Aorta (tissue), 5 donors: ENCODE results near the gene CRB2. TPM values are rescaled to one million over a fixed set of nuclear protein-coding genes. Genes with fewer than 3 reads are reported as not detected.

Source experiments
- ATAC-seq: fragments of 200-7000 bp; cut with Tn5 transposase; one replicate; pipeline ENCODE4 v1.9.1; 2022; ENCODE audit warnings: moderate library complexity; ENCODE audit not compliant: low FRiP score
- DNase-seq, 2 donors: peaks; one replicate each; pipeline ENCODE4 v3.0.0-alpha.2; 2020
- H3K27ac ChIP-seq, 2 donors: one replicate each; pipeline ENCODE4 v1.5.1; 2013; ENCODE audit warnings: low read length in 2 of 2, mild to moderate bottlenecking in 2 of 2, moderate library complexity in 2 of 2, control low read depth in 1 of 2, inconsistent platforms in 1 of 2, low read depth in 1 of 2
- H3K27me3 ChIP-seq, 2 donors: one replicate each; pipeline ENCODE4 v1.6.1; 2013; ENCODE audit warnings: control low read depth in 1 of 2, low read length in 1 of 2, mild to moderate bottlenecking in 1 of 2, moderate library complexity in 1 of 2; ENCODE audit not compliant: insufficient read depth in 2 of 2, control insufficient read depth in 1 of 2
- H3K36me3 ChIP-seq, 2 donors: one replicate each; pipeline ENCODE4 v1.6.1; 2013; ENCODE audit warnings: control low read depth in 1 of 2, low read length in 1 of 2, mild to moderate bottlenecking in 1 of 2; ENCODE audit not compliant: insufficient read depth in 2 of 2, control insufficient read depth in 1 of 2
- H3K4me1 ChIP-seq, 2 donors: one replicate each; pipeline ENCODE4 v1.6.1; 2013; ENCODE audit warnings: low read length in 2 of 2, control low read depth in 1 of 2, mild to moderate bottlenecking in 1 of 2, moderate library complexity in 1 of 2; ENCODE audit not compliant: insufficient read depth in 2 of 2, control insufficient read depth in 1 of 2
- H3K4me3 ChIP-seq, 2 donors: one replicate each; pipeline ENCODE4 v1.5.1; 2013; ENCODE audit warnings: low read length in 2 of 2, control low read depth in 1 of 2, mild to moderate bottlenecking in 1 of 2
- H3K9me3 ChIP-seq: one replicate; pipeline ENCODE4 v1.6.1; 2013; ENCODE audit warnings: mild to moderate bottlenecking, low read length; ENCODE audit not compliant: control insufficient read depth
- WGBS, 2 donors: extraction: QIAGEN DNeasy Blood & Tissue Kit; methylation state at CpG; one replicate each; pipeline ENCODE4 v1.1.7; 2013; 5-methylcytosine and 5-hydroxymethylcytosine counted together
- intact Hi-C, 2 donors: fragments of 100-400 bp; cut with DNase I; formaldehyde crosslinking; loops; one replicate each; pipeline versions ENCODE4 v1.14.2 to v1.15.0; 2022
- polyA plus RNA-seq, 2 donors: library from polyadenylated mRNA; stranded (reverse); fragments of 200-250 nt; gene quantifications; one replicate each; pipeline ENCODE4 v1.2.3, GENCODE V29; 2013
- total RNA-seq, 2 donors: library from RNA; stranded (reverse); fragmentation: NEBNext Ultra II Directional; extraction: Animal tissue kit (Norgen Biotek cat#: 25700); gene quantifications; one replicate each; pipeline ENCODE4 v1.2.1, GENCODE V29; 2021
- donor health status: healthy with polysubstance abuse.
- donor health status: Bipolar disorder and iron deficiency.
- donor health status: DM: no; HTN: no; CAD: no.
- donor health status: DM: no; HTN: no; CAD: no.
- donor health status: DM: yes; HTN: yes; CAD: no.

CRB2 gene
- total and polyA plus RNA-seq, 4 donors: 0.03 to 0.15 TPM; not detected in 2

GRCh38 chr9:123365287-123365880 is 9.4 kb downstream of the CRB2 start:
- WGBS, 2 donors: 79 to 84% methylated on average over 12 of the region's 12 CpGs
- Histone ChIP-seq H3K9me3 (no peaks in the 10 kb centered on the region), H3K4me1 (no peaks in the 10 kb centered on the region), H3K36me3 (no peaks in the 10 kb centered on the region), H3K4me3 (no peak overlapping the region), H3K27me3 (no peaks in the 10 kb centered on the region), H3K27ac (no peak overlapping the region)
- intact Hi-C loops: no loop called here
- ATAC-seq (no peak), DNase-seq (no peak)

- no peak overlapping the region for H3K4me3 ChIP-seq
- H3K4me1 ChIP-seq: no peaks in the 10 kb centered on the region
- H3K9me3 ChIP-seq: no peaks in the 10 kb centered on the region
- intact Hi-C loops: no loop called here
- H3K36me3 ChIP-seq: no peaks in the 10 kb centered on the region
- no peak overlapping the region for H3K27ac ChIP-seq
- H3K27me3 ChIP-seq: no peaks in the 10 kb centered on the region
- DNase-seq: no peak
- 34 to 64% methylated on average over 52 to 67 of the region's 67 CpGs for WGBS, 2 donors
- ATAC-seq: no peak
Measured at GRCh38 chr9:123365881-123366528, 10.0 kb downstream of the CRB2 start.

- H3K27me3 ChIP-seq: no peaks in the 10 kb centered on the region
- WGBS, 2 donors: 79 to 81% methylated on average over 9 to 10 of the region's 10 CpGs
- intact Hi-C loops: no loop called here
- H3K27ac ChIP-seq: no peak overlapping the region
- H3K36me3 ChIP-seq: no peaks in the 10 kb centered on the region
- H3K4me3 ChIP-seq: no peak overlapping the region
- no peaks in the 10 kb centered on the region for H3K4me1 ChIP-seq
- H3K9me3 ChIP-seq: no peaks in the 10 kb centered on the region
- ATAC-seq (no peak), DNase-seq (no peak)
Measured at GRCh38 chr9:123368023-123368422, 12.0 kb downstream of the CRB2 start.

- H3K4me3 ChIP-seq: no peak overlapping the region
- no peak overlapping the region for H3K27ac ChIP-seq
- DNase-seq (no peak), ATAC-seq (no peak)
- no peaks in the 10 kb centered on the region for H3K36me3 ChIP-seq
- intact Hi-C loops: no loop called here
- no peaks in the 10 kb centered on the region for H3K27me3 ChIP-seq
- 87% methylated on average over 6 of the region's 6 CpGs for WGBS, 2 donors
- H3K9me3 ChIP-seq: no peaks in the 10 kb centered on the region
- H3K4me1 ChIP-seq: no peaks in the 10 kb centered on the region
Measured at GRCh38 chr9:123368536-123369153, 12.6 kb downstream of the CRB2 start.

- no peaks in the 10 kb centered on the region for H3K36me3 ChIP-seq
- H3K27ac ChIP-seq: no peak overlapping the region
- H3K4me1 ChIP-seq: no peaks in the 10 kb centered on the region
- H3K4me3 ChIP-seq: no peak overlapping the region
- ATAC-seq: no peak
- H3K9me3 ChIP-seq: no peaks in the 10 kb centered on the region
- H3K27me3 ChIP-seq: no peaks in the 10 kb centered on the region
- 82 to 84% methylated on average over 3 of the region's 3 CpGs for WGBS, 2 donors
- intact Hi-C loops: no loop called here
- no peak for DNase-seq
Measured at GRCh38 chr9:123369296-123369695, 13.3 kb downstream of the CRB2 start.

GRCh38 chr9:123370108-123370507 is 14.1 kb downstream of the CRB2 start:
- ATAC-seq (no peak), DNase-seq (no peak)
- Histone ChIP-seq H3K9me3 (no peaks in the 10 kb centered on the region), H3K36me3 (no peaks in the 10 kb centered on the region), H3K27ac (no peak overlapping the region), H3K4me1 (no peaks in the 10 kb centered on the region), H3K27me3 (no peaks in the 10 kb centered on the region), H3K4me3 (no peak overlapping the region)
- WGBS, 2 donors: 93 to 96% methylated on average over 13 of the region's 13 CpGs
- intact Hi-C loops: no loop called here

- Histone ChIP-seq H3K4me1 (no peaks in the 10 kb centered on the region), H3K4me3 (no peak overlapping the region), H3K27me3 (no peaks in the 10 kb centered on the region), H3K27ac (no peak overlapping the region), H3K9me3 (no peaks in the 10 kb centered on the region), H3K36me3 (no peaks in the 10 kb centered on the region)
- intact Hi-C loops: no loop called here
- DNase-seq (no peak), ATAC-seq (no peak)
- 86 to 87% methylated on average over 29 of the region's 29 CpGs for WGBS, 2 donors
Measured at GRCh38 chr9:123370526-123371227, 14.7 kb downstream of the CRB2 start.

- ATAC-seq (no peak), DNase-seq (no peak)
- Histone ChIP-seq H3K4me1 (no peaks in the 10 kb centered on the region), H3K9me3 (no peaks in the 10 kb centered on the region), H3K36me3 (no peaks in the 10 kb centered on the region), H3K27me3 (no peaks in the 10 kb centered on the region), H3K4me3 (no peak overlapping the region), H3K27ac (no peak overlapping the region)
- 78 to 79% methylated on average over 18 of the region's 18 CpGs for WGBS, 2 donors
- intact Hi-C loops: no loop called here
Measured at GRCh38 chr9:123371228-123371584, 15.2 kb downstream of the CRB2 start.
